Measurements from ENCODE around the gene CDAN1.

DNA sequence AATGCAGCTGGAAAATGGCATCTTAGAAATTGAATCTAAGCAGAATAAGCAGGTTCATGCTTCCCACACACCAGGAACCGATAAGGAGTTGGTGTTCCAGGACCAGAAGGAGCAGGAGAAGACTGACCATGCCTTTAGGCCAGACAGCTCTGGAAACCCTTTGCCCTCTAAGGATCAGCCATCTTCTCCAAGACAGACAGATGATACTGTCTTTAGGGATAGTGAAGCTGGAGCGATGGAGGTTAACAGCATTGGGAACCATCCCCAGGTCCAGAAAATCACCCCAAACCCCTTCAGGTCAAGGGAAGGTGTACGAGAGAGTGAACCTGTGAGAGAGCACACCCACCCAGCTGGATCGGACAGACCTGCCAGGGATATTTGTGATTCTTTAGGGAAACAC, 49.2 kb downstream of the CDAN1 start:
- TF ChIP-seq POLR2AphosphoS5 (IDR thresholded peaks at IDR 0.05) (no peak), POLR2A (IDR thresholded peaks at IDR 0.05) (no peak)

Measured in prostate gland (tissue), 1 donor.